K562 (cell line): ENCODE measurements around the gene AAK1. TPM values are rescaled to one million over a fixed set of nuclear protein-coding genes. Genes with fewer than 3 reads are reported as not detected.
A peak's percentile ranks its signal among the peaks of the same experiment; 100 is the strongest.

Experiments
- ATF1 ChIP-seq, 2 experiments: fragments of 450-650 bp in 1 of 2; IDR thresholded peaks; 2 replicates each; pipeline ENCODE4 v1.6.1; 2016; ENCODE audit warnings: missing compliant biosample characterization in 1 of 2, missing genetic modification characterization in 1 of 2
- C11orf30 ChIP-seq: fragments of 450-650 bp; IDR thresholded peaks from 2 replicates; pipeline ENCODE4 v1.6.1; 2016; ENCODE audit warnings: low read depth, mild to moderate bottlenecking
- CHD7 ChIP-seq: fragments of 200-600 bp; sonication (generic); IDR thresholded peaks from one replicate; pipeline ENCODE4 v1.6.1; 2012; ENCODE audit warnings: mild to moderate bottlenecking, low read depth, low read length, inconsistent platforms
- IRF2 ChIP-seq: sonication (generic); formaldehyde crosslinking; IDR thresholded peaks from 2 replicates; pipeline ENCODE4 v1.8.1; 2022; ENCODE audit warnings: mild to moderate bottlenecking, missing genetic modification reagents
- NFATC3 ChIP-seq: fragments of 450-650 bp; IDR thresholded peaks from 2 replicates; pipeline ENCODE4 v1.6.1; 2017; ENCODE audit warnings: mild to moderate bottlenecking
- SLC30A9 ChIP-seq: fragments of 250-450 bp; sonication (Bioruptor Pico); IDR thresholded peaks from 2 replicates; pipeline ENCODE4 v1.8.0; 2022; ENCODE audit warnings: mild to moderate bottlenecking, moderate library complexity
- TAF15 ChIP-seq: fragments of 200-400 bp; formaldehyde crosslinking; IDR thresholded peaks from 2 replicates; pipeline ENCODE4 v1.6.1; 2017; ENCODE audit warnings: mild to moderate bottlenecking, low read depth, low read length, moderate library complexity
- TRIM24 ChIP-seq, 2 experiments: fragments of 450-650 bp; IDR thresholded peaks; 2 replicates each; pipeline ENCODE4 v1.6.1; 2016
- YBX1 ChIP-seq: fragments of 450-650 bp; IDR thresholded peaks from 2 replicates; pipeline ENCODE4 v1.7.1; 2016; ENCODE audit warnings: mild to moderate bottlenecking
- ZNF232 ChIP-seq: sonication (generic); formaldehyde crosslinking; IDR thresholded peaks from 2 replicates; pipeline ENCODE4 v1.8.0; 2022; ENCODE audit warnings: mild to moderate bottlenecking, missing genetic modification reagents
- polyA plus RNA-seq, 8 experiments: library from polyadenylated mRNA; depleted of rRNA in 4 of 8; stranded (reverse) in 5 of 8; unstranded in 3 of 8; fragments of >200 nt; fragmentation: Nextera tagmentation in 2 of 8; fragmentation: Illumina TruSeq in 1 of 8; extraction: Ambion mirVana in 2 of 8; extraction: Trizol in 1 of 8; gene quantifications; 2 replicates each; pipeline versions ENCODE4 v1.2.1 to v1.2.3, GENCODE V29; 2011 to 2014; ENCODE audit warnings: inconsistent platforms in 1 of 8, missing spikeins in 1 of 8
- total RNA-seq, 7 experiments: library from RNA; depleted of rRNA in 6 of 7; stranded (reverse); fragments of >200 nt in 6 of 7; fragmentation: Illumina TruSeq in 2 of 7; extraction: Trizol in 2 of 7; gene quantifications; 2 replicates each; pipeline versions ENCODE4 v1.2.1 to v1.2.3, GENCODE V29; 2011 to 2021; ENCODE audit warnings: low replicate concordance in 1 of 7
- TF ChIP-seq, protein P1 (sequence below): sonication (generic); formaldehyde crosslinking; IDR thresholded peaks from 2 replicates; pipeline ENCODE4 v1.8.1; 2023; ENCODE audit warnings: mild to moderate bottlenecking, missing genetic modification reagents
- TF ChIP-seq, protein P2 (sequence below): sonication (generic); formaldehyde crosslinking; IDR thresholded peaks from 2 replicates; pipeline ENCODE4 v1.8.0; 2022; ENCODE audit warnings: mild to moderate bottlenecking, missing genetic modification reagents

The AAK1 gene
- total and polyA plus RNA-seq, 9 of the 15 experiments (the other 6 are each of a cell fraction or from before 2014, with no cell fraction given): 0.89 to 17.1 (median 6.0) TPM

DNA sequence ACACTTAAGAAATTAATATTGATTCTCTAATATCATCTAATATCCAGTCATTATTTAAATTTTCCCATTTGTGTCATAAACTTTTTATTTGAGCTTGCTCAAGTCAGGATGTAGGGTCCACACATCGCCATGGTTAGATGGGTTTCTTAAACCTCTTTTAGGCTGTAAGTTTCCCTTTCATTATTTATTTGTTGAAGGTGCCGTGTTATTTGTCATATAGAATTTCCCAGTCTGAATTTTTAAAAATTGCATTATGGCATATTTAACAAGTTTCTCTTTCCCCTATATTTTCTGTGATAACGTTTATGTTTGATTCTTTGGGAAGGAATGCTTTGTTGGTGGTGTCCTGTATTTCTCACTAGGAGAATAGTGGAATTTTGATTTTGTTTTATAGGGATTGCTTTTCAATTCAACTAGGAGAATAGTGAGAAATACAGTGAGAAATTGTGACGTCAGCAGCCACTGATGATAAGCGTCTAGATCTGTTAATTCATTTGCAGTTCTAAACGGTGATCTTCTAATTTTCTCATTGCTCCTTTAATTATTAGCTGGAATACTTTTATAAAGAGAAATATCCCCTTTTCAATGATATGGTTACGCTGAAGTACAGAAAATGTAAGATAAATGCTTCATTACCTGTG is 44.6 kb upstream of the AAK1 start (continued):
- TF ChIP-seq IRF2 (CRISPR knock-in tag): no peak
- TF ChIP-seq TAF15: no peak
- peak; percentile 14; the same call in 1 of the 2 replicates for TF ChIP-seq C11orf30
- TF ChIP-seq, protein P1, sequence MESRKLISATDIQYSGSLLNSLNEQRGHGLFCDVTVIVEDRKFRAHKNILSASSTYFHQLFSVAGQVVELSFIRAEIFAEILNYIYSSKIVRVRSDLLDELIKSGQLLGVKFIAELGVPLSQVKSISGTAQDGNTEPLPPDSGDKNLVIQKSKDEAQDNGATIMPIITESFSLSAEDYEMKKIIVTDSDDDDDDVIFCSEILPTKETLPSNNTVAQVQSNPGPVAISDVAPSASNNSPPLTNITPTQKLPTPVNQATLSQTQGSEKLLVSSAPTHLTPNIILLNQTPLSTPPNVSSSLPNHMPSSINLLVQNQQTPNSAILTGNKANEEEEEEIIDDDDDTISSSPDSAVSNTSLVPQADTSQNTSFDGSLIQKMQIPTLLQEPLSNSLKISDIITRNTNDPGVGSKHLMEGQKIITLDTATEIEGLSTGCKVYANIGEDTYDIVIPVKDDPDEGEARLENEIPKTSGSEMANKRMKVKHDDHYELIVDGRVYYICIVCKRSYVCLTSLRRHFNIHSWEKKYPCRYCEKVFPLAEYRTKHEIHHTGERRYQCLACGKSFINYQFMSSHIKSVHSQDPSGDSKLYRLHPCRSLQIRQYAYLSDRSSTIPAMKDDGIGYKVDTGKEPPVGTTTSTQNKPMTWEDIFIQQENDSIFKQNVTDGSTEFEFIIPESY (CRISPR knock-in tag): no peak
- TF ChIP-seq SLC30A9: no peak
- TF ChIP-seq CHD7: no peak
- TF ChIP-seq TRIM24 (IDR thresholded peaks at IDR 0.05): no peak
- TF ChIP-seq ZNF232 (CRISPR knock-in tag): no peak
- TF ChIP-seq, protein P2, sequence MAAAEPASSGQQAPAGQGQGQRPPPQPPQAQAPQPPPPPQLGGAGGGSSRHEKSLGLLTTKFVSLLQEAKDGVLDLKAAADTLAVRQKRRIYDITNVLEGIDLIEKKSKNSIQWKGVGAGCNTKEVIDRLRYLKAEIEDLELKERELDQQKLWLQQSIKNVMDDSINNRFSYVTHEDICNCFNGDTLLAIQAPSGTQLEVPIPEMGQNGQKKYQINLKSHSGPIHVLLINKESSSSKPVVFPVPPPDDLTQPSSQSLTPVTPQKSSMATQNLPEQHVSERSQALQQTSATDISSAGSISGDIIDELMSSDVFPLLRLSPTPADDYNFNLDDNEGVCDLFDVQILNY (CRISPR knock-in tag): no peak
- TF ChIP-seq YBX1: no peak
- TF ChIP-seq ATF1 (CRISPR knock-in tag; IDR thresholded peaks at IDR 0.05): no peak
- peak; percentile 60 for TF ChIP-seq ATF1 (tag; IDR thresholded peaks at IDR 0.05)
- TF ChIP-seq NFATC3: no peak
- TF ChIP-seq, all 486 proteins: peak for 4
